AG20443 (cell line): Measurements from ENCODE around the gene FAM131B.
"Not testable (repeated sequence)": the region's sequence is repeated elsewhere in the genome, so short reads cannot be mapped to it uniquely, and the experiment has no call there.

Source experiments
- DNase-seq: peaks from one replicate; pipeline ENCODE4 v3.0.0; 2012; ENCODE audit warnings: low spot score, mixed read lengths

FAM131B gene

DNA sequence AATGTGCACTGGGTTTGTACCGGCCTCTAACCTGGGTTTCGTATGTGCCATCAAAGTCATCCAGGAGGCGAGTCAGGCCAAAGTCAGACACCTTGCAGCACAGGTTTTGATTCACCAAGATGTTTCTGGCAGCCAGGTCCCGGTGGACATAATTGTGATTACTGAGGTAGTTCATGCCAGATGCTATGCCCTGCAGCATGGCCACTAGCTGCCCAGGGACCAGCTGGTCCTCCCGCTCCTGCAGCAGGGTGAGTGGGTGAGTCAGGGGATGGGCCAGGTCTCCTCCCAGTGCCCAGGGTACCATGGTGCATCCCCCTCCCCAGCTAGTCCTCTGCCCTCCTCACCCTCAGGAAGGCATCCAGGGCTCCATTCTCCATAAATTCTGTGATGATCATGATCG is 32.3 kb upstream of the FAM131B start:
- DNase-seq, result no peak

- no peak for DNase-seq
Observed at GRCh38 chr7:143394068-143394467, 31.6 kb upstream of the FAM131B start.

- no peak for DNase-seq
Observed at GRCh38 chr7:143393267-143394041, 30.9 kb upstream of the FAM131B start.

- no peak for DNase-seq
Observed at GRCh38 chr7:143392875-143393266, 30.4 kb upstream of the FAM131B start.

DNA sequence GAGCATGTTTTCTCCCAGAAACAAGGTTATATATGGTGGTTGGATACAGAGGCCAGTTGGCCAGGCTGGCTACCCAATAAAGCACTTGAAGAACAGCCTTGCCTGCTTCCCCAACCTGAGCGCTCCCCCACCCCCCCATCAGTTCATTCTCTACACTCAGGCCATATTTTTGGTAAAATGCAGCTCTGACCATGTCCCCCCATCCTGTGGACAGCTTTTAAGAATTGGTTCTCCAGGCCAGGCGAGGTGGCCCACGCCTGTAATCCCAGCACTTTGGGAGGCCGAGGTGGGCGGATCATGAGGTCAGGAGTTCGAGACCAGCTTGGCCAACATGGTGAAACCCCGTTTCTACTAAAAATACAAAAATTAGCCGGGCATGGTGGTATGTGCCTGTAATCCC is 29.9 kb upstream of the FAM131B start:
- not testable (repeated sequence) for DNase-seq

DNA sequence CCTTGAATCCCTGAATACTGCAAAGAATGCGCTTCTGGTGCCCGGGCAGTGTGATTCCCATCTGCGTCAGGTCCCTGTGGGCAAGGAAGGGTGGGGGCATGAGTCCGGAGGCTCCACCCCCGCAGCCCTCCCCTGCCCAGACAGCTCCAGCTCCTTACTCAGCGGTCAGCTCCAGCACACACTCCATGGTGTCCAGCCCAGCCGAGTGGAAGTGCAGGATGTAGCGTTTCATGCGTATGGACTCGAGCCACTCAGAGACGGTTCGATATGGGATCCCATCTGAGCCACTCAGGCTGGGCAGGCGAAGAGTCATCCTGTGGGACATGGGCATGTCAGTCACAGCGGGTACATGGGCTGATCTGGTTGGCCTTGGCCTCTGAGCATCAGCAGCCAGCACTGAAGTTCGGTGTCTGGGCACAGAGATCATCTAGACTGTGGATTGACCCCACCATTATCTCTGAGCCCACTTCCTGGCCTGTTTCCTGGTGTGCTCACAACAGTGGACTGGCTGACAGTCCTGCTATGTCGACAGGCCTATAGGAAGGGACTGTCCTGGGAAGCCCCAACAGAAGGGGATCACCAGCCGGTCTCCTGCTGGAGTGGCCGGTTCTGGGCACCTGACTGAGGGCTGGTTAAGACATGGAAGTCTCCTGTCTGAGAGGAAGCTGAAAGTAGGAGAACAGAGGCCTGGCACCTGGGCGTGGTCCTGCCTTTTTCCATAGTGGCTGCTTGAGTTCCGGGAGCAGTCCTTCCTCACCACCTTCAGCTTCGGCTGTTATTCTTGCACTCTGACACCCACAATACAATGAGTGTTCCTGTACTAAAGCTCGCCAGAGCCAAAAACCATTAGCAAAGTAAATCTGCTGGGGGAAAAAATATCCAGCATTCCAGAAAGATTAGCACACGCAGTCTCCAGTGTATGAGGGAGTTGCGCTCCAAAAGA is 29.2 kb upstream of the FAM131B start:
- DNase-seq, result peak; percentile 94

DNA sequence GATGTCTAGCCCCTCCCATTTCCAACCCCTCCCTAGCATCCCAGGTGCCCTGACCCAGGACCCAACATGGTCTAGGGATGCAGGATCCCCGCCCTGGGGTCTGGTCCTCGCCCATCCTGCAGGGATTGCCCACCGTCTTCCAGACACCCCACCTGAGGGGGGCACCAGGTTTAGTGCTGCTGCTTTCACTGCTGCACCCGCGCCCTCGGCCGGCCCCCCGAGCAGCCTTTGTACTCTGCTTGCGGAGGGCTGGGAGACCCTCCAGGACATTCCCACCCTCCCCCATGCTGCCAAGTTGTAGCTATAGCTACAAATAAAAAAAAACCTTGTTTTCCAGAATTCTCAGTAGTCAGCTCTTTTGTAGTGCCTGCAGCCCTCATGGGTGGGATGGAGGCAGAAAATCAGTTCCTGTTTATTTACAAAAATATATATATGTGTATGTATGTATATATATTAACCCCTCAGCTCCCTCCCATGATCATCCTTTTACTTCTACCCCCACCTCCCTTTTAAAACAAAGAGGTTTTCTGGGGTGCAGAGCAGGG is 28.3 kb upstream of the FAM131B start:
- DNase-seq, result no peak

DNA sequence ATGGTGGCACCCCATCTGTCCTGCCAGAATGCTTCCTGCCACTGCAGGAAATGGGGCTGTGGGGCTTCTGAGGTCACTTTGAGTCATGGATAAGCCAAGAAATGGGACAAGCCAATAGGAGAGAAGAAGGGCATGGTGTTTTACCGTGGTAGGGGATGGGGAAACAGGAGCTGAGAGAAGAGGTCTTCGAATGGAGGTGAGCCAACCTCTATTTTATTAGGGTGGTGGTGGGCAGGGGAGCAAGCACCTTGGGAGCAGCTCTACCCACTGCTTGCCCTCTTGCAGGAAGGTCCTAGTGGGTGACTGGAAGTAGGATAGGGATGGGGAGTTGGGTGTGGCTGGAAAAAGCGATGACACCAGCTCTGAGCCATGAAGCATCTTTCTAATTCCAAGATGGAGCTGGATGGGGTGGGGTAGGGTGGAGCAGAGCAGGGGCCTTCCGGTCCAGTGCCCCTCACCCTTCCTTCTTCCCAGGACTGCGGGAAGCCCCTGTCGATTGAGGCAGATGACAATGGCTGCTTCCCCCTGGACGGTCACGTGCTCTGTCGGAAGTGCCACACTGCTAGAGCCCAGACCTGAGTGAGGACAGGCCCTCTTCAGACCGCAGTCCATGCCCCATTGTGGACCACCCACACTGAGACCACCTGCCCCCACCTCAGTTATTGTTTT is 27.7 kb upstream of the FAM131B start:
- no peak for DNase-seq

DNA sequence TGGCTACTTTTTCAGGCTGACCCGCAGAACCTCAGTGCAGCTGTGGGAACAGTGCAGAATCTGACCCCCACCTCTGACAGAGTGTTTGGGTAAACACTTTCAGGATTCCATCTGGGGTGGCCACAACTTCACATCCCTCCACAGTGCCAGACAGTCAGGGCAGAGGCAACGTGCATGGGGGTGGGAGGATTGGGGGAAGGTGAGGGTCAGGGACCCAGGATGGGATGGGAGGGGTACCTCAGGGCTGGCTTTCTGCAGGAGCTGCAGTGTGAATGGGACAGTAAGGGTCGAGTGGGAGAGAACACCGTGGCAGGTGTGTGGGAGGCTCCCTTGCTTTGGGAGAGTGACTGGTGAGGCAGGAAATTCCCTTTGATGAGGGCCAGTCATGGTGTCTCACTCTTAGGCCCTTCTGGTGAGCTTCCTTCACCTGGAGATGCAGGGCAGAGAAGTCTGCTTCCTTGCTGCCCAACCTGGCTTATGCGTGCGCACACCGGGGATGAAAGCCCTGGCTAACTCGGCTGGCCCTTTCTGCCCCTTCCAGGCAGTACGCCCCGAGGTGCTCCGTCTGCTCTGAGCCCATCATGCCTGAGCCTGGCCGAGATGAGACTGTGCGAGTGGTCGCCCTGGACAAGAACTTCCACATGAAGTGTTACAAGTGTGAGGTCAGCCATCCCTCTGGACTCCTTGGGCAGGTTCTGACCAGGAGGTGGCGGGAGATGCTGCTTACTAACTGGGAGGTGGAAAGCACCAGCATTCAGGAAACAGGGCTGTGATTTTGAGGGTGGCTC is 27.0 kb upstream of the FAM131B start:
- no peak for DNase-seq

- DNase-seq, result no peak
Observed at GRCh38 chr7:143388491-143389101, 26.1 kb upstream of the FAM131B start.

DNA sequence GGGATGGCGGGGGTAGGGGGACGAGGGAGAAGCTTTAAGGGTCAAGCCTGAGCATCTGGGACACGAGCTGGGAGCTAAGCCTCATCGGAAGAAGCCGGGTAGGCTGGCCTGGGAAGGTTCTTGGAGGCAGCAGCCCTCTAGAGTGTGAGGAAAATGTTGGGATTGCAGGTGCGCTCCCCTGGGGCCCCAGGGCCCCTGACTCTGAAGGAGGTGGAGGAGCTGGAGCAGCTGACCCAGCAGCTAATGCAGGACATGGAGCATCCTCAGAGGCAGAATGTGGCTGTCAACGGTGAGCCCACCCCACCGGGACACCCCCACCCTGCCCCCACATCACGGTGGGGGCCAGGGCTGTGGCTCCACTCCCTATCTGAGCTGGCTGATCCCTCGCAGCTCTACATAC is 25.5 kb upstream of the FAM131B start:
- DNase-seq, result no peak

DNA sequence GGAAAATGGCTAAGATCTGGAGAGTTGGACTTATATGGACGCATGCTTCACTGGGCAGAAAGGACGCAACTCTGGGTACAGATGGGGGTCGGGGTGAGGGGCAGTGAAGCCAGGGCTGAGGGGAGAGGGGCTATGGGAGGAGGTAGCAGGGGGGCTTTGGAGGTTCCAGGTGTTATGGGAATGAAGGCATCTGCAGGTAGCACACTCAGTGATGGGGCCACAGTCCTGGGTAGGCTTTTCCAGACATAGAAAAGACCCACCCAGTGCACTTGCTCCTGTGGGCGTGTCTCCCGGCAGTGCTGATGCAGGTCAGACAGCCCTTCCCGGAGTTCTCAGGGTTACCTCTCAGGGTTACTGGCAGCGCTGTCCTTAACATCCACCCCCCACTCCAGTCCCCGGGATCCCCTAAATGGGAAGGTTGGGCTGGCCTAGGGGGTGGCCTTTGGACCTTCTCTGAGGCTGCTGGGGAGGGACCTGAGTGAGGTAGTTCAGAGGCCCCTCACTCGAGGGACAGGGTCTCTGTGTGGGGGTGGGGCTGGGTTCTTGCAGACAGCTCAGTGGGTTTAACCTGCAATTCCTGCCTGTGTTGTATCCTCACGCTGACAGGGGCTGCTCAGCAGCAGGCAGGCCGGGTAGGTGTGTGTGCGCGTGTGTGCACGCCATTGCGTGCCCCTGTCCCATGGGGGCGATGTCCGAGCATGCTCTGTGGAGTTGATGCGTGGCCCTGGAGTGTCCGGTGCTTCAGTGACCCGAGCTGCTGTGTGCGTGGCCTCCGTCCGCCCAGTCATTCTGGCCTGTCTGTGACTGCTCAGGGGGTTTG is 24.9 kb upstream of the FAM131B start:
- no peak for DNase-seq

DNA sequence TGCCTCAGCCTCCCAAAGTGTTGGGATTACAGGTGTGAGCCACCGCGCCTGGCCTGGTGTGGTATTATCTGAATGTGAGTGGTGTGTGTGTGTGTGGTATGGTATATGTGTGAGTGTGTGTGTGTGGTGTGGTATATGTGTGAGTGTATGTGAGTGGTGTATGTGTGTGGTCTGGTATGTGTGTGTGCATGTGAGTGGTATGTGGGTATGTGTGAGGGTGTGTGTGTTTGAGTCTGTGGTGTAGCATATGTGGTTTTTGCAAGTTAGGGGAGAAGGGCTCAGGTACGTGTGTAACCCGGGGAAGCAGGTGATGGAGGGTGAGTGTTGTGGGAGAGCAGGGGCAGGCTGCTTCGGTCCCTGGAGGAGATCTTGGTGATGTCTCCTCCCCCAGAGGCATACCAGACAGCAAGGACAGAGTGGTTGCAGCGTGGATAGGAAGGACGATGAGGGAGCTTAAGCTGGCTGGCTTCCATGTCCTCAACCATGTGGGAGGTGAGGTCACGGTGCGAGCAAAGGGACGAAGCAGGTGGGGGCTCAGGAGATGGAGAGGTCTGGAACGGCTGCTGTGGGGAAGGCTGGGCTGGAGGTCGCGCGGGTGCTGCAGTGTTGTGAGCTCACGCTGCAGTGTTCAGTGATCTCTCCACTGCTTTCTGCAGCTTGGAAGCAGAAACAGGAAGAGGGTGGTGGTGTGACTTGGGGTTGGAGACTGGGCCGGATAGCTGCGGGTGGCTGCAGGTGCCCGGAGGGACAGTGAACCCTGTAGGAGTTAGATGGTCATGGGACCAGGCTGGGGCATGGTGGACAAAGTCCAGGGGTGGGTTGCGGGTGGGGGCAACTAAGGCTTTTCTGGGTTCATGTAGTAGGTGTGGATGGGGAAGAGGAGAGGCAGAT is 23.6 kb upstream of the FAM131B start:
- DNase-seq, result peak; percentile 10

GRCh38 chr7:143384661-143385631 is 22.4 kb upstream of the FAM131B start:
- DNase-seq, result peak; percentile 5

DNA sequence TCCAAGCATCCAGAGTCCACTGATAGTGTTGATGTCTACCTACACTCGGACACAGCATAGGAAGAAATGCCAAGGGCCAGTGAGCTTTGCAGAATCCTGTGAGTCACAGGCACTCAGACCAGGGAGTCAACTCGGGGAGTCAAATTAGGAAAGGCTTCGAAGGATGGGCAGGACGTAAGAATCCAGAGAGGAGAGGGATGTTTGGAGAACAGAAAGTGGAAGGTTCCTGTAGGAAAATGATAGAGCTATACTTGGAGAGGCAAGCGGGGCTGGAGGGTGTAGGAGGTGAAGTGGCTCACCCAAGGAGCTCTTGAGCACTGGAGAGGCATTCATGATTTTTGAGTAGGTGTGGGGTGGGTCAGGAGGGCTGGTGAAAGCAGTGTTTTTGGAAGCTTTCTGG is 21.6 kb upstream of the FAM131B start:
- DNase-seq, result peak; percentile 47

- DNase-seq, result no peak
Observed at GRCh38 chr7:143383642-143383957, 21.1 kb upstream of the FAM131B start.

GRCh38 chr7:143382791-143383641 is 20.5 kb upstream of the FAM131B start:
- DNase-seq, result peak; percentile 5
